Astrocyte (in vitro differentiated cells and primary cell): ENCODE measurements around the gene RAB31. TPM values are rescaled to one million over a fixed set of nuclear protein-coding genes. Genes with fewer than 3 reads are reported as not detected.

Experiments
- DNase-seq: peaks from one replicate; pipeline ENCODE4 v3.0.0-alpha.2; 2010; ENCODE audit warnings: low read depth
- FAIRE-seq: peaks from 2 replicates; lab custom pipeline; 2011; peaks lifted over from hg19 to GRCh38; lab: Jason Lieb, UNC
- H2AFZ ChIP-seq: 2 replicates; pipeline ENCODE4 v1.6.0; 2012; ENCODE audit warnings: low read depth, low read length, inconsistent platforms
- H3K27ac ChIP-seq: 2 replicates; pipeline ENCODE4 v1.5.1; 2011; ENCODE audit warnings: low read depth, low read length, inconsistent platforms
- H3K27me3 ChIP-seq: 2 replicates; pipeline ENCODE4 v1.6.0; 2011; ENCODE audit warnings: low read length, inconsistent platforms; ENCODE audit not compliant: insufficient read depth
- H3K36me3 ChIP-seq: 2 replicates; pipeline ENCODE4 v1.5.1; 2011; ENCODE audit warnings: low read length, inconsistent platforms; ENCODE audit not compliant: insufficient read depth
- H3K4me1 ChIP-seq: 2 replicates; pipeline ENCODE4 v1.5.1; 2011; ENCODE audit warnings: low read length, inconsistent platforms; ENCODE audit not compliant: insufficient read depth
- H3K4me2 ChIP-seq: 2 replicates; pipeline ENCODE4 v1.6.0; 2012; ENCODE audit warnings: low read length, inconsistent platforms
- H3K4me3 ChIP-seq: 2 replicates; pipeline ENCODE4 v1.5.1; 2011; ENCODE audit warnings: low read depth, mild to moderate bottlenecking, low read length, inconsistent platforms; ENCODE audit not compliant: insufficient read depth
- H3K79me2 ChIP-seq: 2 replicates; pipeline ENCODE4 v1.6.0; 2012; ENCODE audit warnings: mild to moderate bottlenecking, low read length, inconsistent platforms; ENCODE audit not compliant: insufficient read depth
- H3K9ac ChIP-seq: 2 replicates; pipeline ENCODE4 v1.6.0; 2012; ENCODE audit warnings: mild to moderate bottlenecking, low read length, inconsistent platforms
- H3K9me3 ChIP-seq: 2 replicates; pipeline ENCODE4 v1.5.1; 2012; ENCODE audit warnings: low read depth, mild to moderate bottlenecking, low read length, inconsistent platforms; ENCODE audit not compliant: insufficient read depth
- H4K20me1 ChIP-seq: 2 replicates; pipeline ENCODE4 v1.6.0; 2012; ENCODE audit warnings: low read length, inconsistent platforms; ENCODE audit not compliant: insufficient read depth
- H3K27ac Mint-ChIP-seq: one replicate; pipeline ENCODE4 v1.8.0; 2021; ENCODE audit warnings: mild to moderate bottlenecking, mixed read lengths; ENCODE audit not compliant: unreplicated experiment
- H3K27me3 Mint-ChIP-seq: one replicate; pipeline ENCODE4 v1.8.0; 2021; ENCODE audit warnings: low read depth, mixed read lengths; ENCODE audit not compliant: unreplicated experiment
- H3K36me3 Mint-ChIP-seq: one replicate; pipeline ENCODE4 v1.8.0; 2021; ENCODE audit warnings: low read depth, mixed read lengths; ENCODE audit not compliant: unreplicated experiment
- H3K4me1 Mint-ChIP-seq: one replicate; pipeline ENCODE4 v1.8.0; 2021; ENCODE audit warnings: low read depth, mixed read lengths; ENCODE audit not compliant: unreplicated experiment
- H3K4me3 Mint-ChIP-seq: one replicate; pipeline ENCODE4 v1.8.0; 2021; ENCODE audit warnings: mild to moderate bottlenecking, moderate library complexity, mixed read lengths; ENCODE audit not compliant: unreplicated experiment
- H3K9me3 Mint-ChIP-seq: one replicate; pipeline ENCODE4 v1.8.0; 2021; ENCODE audit warnings: mild to moderate bottlenecking, mixed read lengths; ENCODE audit not compliant: unreplicated experiment
- EZH2 ChIP-seq: IDR thresholded peaks from 2 replicates; pipeline ENCODE4 v1.6.1; 2012; ENCODE audit warnings: mild to moderate bottlenecking, low read length, inconsistent platforms; ENCODE audit not compliant: insufficient read depth
- total RNA-seq: library from RNA; stranded (reverse); gene quantifications from 2 replicates; pipeline ENCODE4 v1.2.1, GENCODE V29; 2021
- TF ChIP-seq, protein P1 (sequence below): IDR thresholded peaks from 2 replicates; pipeline ENCODE4 v1.5.1; 2011; ENCODE audit warnings: low read depth, mild to moderate bottlenecking, inconsistent platforms, low read length, moderate library complexity; ENCODE audit not compliant: insufficient read depth

RAB31 gene
- total RNA-seq, 1 donor from 2014 or later = 100 TPM

DNA sequence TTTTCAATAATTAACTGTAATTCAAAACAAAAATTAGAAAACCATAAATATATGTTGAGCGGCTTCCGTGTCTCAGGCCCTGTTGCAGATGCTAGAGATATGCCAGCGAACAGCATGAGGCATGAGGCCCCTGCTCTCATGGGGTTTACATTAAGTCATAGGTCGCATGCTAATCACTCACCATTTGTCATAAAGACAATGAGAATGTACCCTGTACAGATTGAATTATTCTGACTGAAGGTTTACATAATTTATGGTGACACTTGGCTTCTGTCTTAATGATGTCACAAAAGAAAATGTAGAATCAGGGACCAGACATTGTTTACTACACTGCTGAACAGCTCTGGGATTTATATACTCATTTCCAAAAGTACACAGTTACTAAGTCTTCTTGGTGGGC lies 199.8 kb downstream of the RAB31 start:
- Mint-ChIP-seq H3K4me3 (no peak overlapping the region), H3K27ac (no peak overlapping the region), H3K27me3 (no peaks in the 10 kb centered on the region), H3K9me3 (no peaks in the 10 kb centered on the region), H3K36me3 (no peaks in the 10 kb centered on the region), H3K4me1 (no peaks in the 10 kb centered on the region)
- no peak overlapping the region for H2AFZ ChIP-seq
- TF ChIP-seq EZH2 = no peak
- TF ChIP-seq, protein P1, sequence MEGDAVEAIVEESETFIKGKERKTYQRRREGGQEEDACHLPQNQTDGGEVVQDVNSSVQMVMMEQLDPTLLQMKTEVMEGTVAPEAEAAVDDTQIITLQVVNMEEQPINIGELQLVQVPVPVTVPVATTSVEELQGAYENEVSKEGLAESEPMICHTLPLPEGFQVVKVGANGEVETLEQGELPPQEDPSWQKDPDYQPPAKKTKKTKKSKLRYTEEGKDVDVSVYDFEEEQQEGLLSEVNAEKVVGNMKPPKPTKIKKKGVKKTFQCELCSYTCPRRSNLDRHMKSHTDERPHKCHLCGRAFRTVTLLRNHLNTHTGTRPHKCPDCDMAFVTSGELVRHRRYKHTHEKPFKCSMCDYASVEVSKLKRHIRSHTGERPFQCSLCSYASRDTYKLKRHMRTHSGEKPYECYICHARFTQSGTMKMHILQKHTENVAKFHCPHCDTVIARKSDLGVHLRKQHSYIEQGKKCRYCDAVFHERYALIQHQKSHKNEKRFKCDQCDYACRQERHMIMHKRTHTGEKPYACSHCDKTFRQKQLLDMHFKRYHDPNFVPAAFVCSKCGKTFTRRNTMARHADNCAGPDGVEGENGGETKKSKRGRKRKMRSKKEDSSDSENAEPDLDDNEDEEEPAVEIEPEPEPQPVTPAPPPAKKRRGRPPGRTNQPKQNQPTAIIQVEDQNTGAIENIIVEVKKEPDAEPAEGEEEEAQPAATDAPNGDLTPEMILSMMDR = no peak
- no peak overlapping the region for H3K27ac ChIP-seq
- no peak for FAIRE-seq
- no peaks in the 10 kb centered on the region for H3K27me3 ChIP-seq
- H3K36me3 ChIP-seq = no peaks in the 10 kb centered on the region
- no peaks in the 10 kb centered on the region for H3K79me2 ChIP-seq
- no peak for DNase-seq
- H3K4me3 ChIP-seq = no peak overlapping the region
- H3K9me3 ChIP-seq = no peaks in the 10 kb centered on the region
- no peak overlapping the region for H3K9ac ChIP-seq
- H3K4me1 ChIP-seq = peaks cover under 1% of the 10 kb centered on the region
- H4K20me1 ChIP-seq = no peaks in the 10 kb centered on the region
- H3K4me2 ChIP-seq = no peak overlapping the region

DNA sequence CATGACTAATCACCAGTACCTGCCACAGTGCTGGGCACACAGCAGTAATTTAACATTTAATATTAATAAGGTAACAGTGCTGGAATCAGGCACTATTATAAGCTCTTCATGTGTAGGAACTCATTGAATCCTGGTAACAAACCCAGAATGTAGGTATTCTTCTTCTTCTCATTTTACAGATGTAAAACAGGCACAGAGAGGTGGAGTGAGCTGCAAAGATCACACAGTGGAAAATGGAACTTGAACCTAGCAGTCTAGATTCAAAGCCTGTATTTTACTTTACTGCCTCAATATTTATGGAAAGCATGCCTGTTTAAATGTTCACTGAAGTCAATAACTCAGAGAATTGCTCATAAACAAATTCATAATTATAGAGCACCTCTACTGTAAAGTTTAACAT lies 202.0 kb downstream of the RAB31 start:
- Mint-ChIP-seq H3K4me3 (no peak overlapping the region), H3K36me3 (no peaks in the 10 kb centered on the region), H3K27me3 (no peaks in the 10 kb centered on the region), H3K9me3 (no peaks in the 10 kb centered on the region), H3K4me1 (no peaks in the 10 kb centered on the region), H3K27ac (no peak overlapping the region)
- DNase-seq (no peak), FAIRE-seq (no peak)
- H3K4me3 ChIP-seq = no peak overlapping the region
- H2AFZ ChIP-seq = no peak overlapping the region
- peaks cover 11% of the 10 kb centered on the region for H3K79me2 ChIP-seq
- no peak overlapping the region for H3K4me2 ChIP-seq
- H3K4me1 ChIP-seq = peaks cover 5% of the 10 kb centered on the region
- no peak overlapping the region for H3K9ac ChIP-seq
- no peak overlapping the region for H3K27ac ChIP-seq
- no peaks in the 10 kb centered on the region for H3K27me3 ChIP-seq
- peaks cover 4% of the 10 kb centered on the region for H4K20me1 ChIP-seq
- TF ChIP-seq EZH2 = no peak
- TF ChIP-seq, protein P1 = no peak
- no peaks in the 10 kb centered on the region for H3K9me3 ChIP-seq
- H3K36me3 ChIP-seq = no peaks in the 10 kb centered on the region

DNA sequence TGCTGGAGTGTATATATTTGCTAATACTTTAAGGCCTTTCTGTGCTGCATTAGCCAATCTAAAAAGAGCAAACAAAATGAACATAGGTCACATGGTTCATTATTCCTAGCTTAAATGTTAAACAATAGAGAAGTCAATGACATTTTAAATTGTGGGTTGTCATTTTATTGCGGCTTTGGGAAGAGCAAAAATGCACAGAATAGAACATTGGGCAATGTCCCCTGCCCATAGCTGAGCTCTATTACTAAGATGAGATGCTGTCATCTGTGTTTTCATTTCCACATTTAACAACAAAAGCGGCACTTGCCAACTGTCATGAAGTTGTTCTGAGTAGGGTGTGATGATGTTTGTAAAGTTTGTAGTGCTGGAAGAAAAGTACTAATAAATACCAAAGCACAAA lies 202.6 kb downstream of the RAB31 start:
- peaks cover 17% of the 10 kb centered on the region for H3K79me2 ChIP-seq
- no peak for DNase-seq
- Mint-ChIP-seq H3K27ac (no peak overlapping the region), H3K9me3 (no peaks in the 10 kb centered on the region), H3K27me3 (no peaks in the 10 kb centered on the region), H3K4me1 (no peaks in the 10 kb centered on the region), H3K4me3 (no peak overlapping the region), H3K36me3 (no peaks in the 10 kb centered on the region)
- H3K27ac ChIP-seq = no peak overlapping the region
- H3K27me3 ChIP-seq = no peaks in the 10 kb centered on the region
- no peaks in the 10 kb centered on the region for H3K9me3 ChIP-seq
- no peaks in the 10 kb centered on the region for H3K36me3 ChIP-seq
- no peak overlapping the region for H2AFZ ChIP-seq
- H3K4me2 ChIP-seq = no peak overlapping the region
- no peak for FAIRE-seq
- no peak overlapping the region for H3K4me3 ChIP-seq
- TF ChIP-seq, protein P1 = no peak
- TF ChIP-seq EZH2 = no peak
- H3K9ac ChIP-seq = no peak overlapping the region
- peaks cover 10% of the 10 kb centered on the region for H4K20me1 ChIP-seq
- H3K4me1 ChIP-seq = peaks cover 7% of the 10 kb centered on the region
